ENCODE results near the gene AHNAK2.
A peak's percentile ranks its signal among the peaks of the same experiment; 100 is the strongest.

AHNAK2 gene

DNA sequence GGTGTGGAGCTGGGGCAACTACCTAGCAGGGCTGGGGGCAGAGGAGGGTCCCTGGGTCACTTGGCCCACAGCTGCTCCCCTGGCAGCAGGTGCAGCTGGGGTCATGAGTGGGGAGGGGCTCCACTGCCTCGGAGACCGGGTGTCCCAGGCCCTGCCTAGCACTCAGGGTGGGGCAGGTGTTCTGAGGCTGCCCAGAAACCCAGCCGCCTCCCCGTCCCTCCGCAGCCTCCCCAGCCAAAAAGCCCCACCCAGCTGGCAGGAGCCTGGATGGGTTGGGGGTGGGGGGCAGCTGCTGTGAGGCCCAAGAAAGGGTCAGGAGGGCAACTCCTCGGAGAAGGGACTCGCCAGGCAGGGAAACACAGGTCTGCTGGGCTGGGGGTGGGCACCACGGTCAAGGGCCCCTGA is 11.2 kb downstream of the AHNAK2 start:
- H3K36me3 ChIP-seq (ENCODE audit: control insufficient read depth in 5 of 5, insufficient read depth in 5 of 5, low read length in 5 of 5), result no peaks in the 10 kb centered on the region
- H3K27ac ChIP-seq (ENCODE audit: low read depth, low read length), result no peak overlapping the region
- no peaks in the 10 kb centered on the region for H3K9me3 ChIP-seq (ENCODE audit: control insufficient read depth in 5 of 5, low read length in 5 of 5)
- H3K4me1 ChIP-seq (ENCODE audit: control insufficient read depth in 5 of 5, insufficient read depth in 5 of 5, low read length in 5 of 5), result peaks cover 0 to 33% (median 26%) of the 10 kb centered on the region in 5 donors
- no peak overlapping the region for H3K9ac ChIP-seq (ENCODE audit: low read length in 5 of 5)
- peaks cover 27 to 48% (median 37%) of the 10 kb centered on the region in 5 donors for H3K27me3 ChIP-seq (ENCODE audit: control insufficient read depth in 5 of 5, insufficient read depth in 4 of 5, low read length in 5 of 5)
- peak overlapping the region in 2 of 5 donors; percentile 57 for H3K4me3 ChIP-seq (ENCODE audit: low read depth in 1 of 5, low read length in 5 of 5)

DNA sequence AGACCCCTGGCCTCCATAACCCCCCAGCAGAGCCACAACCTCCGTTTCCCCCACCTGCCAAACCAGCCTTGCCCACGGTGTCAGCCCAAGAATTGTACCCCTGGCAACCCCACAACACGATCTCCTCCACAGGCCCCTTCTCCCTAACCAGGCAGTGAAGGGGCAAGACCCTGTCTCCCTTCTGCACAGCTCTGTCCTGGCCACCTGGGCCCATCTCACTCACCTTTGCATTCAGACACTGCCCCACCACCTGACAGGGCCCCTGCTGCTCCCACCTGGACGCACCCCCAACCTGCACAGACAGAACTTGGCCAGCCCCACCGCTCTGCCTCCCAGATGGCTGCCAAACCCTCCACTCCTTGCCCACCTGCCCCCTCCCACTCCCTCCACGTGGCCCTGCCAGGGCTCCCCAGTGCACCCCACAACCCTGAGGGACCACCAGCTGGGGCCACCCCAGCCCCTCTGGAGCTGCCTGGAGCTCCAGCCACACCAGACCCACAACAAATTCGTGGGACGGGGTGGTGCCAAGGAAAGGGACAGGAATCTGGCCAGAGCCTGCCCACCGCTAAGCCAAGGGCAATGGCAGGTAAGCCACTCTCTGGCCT is 11.8 kb downstream of the AHNAK2 start:
- peaks cover 27 to 42% (median 37%) of the 10 kb centered on the region in 5 donors for H3K27me3 ChIP-seq (ENCODE audit: control insufficient read depth in 5 of 5, insufficient read depth in 4 of 5, low read length in 5 of 5)
- H3K4me1 ChIP-seq (ENCODE audit: control insufficient read depth in 5 of 5, insufficient read depth in 5 of 5, low read length in 5 of 5), result peaks cover 0 to 30% (median 20%) of the 10 kb centered on the region in 5 donors
- no peak overlapping the region for H3K4me3 ChIP-seq (ENCODE audit: low read depth in 1 of 5, low read length in 5 of 5)
- H3K9ac ChIP-seq (ENCODE audit: low read length in 5 of 5), result no peak overlapping the region
- H3K27ac ChIP-seq (ENCODE audit: low read depth, low read length), result no peak overlapping the region
- no peaks in the 10 kb centered on the region for H3K9me3 ChIP-seq (ENCODE audit: control insufficient read depth in 5 of 5, low read length in 5 of 5)
- H3K36me3 ChIP-seq (ENCODE audit: control insufficient read depth in 5 of 5, insufficient read depth in 5 of 5, low read length in 5 of 5), result no peaks in the 10 kb centered on the region

DNA sequence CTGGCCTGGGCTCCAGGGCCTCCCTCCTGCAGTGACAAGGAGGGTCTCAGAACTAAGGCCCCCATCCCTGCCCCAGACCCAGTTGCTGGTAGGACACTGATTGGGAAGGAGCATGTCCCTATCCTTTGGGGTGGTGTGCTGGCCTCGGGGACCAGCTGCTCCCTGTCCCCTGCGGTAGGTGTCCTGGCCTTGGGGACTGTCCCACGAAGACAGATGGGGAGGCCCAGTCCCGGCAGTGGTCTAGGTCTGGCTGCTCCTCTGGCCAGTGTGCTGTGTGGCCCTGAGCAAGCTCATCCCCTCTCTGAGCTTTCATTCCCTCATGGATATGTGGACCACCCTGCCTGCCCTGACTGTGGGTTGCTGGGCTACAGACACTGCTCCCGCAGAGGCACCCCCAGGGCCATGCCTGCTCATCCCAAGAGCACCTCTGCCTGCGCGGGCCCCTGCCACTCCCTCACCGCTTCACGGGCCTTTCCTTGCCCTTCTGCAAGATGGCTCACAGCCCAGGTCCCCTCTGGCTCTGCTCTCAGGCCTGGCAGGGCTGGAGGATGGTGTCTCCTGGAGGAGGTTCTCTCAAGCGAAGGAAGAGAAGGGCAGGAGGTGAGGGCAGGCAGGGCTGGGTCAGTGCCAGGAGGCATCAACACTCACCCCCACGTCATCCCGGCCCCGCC is 12.5 kb downstream of the AHNAK2 start:
- no peak overlapping the region for H3K27ac ChIP-seq (ENCODE audit: low read depth, low read length)
- H3K4me1 ChIP-seq (ENCODE audit: control insufficient read depth in 5 of 5, insufficient read depth in 5 of 5, low read length in 5 of 5), result peaks cover 0 to 26% (median 18%) of the 10 kb centered on the region in 5 donors
- H3K9me3 ChIP-seq (ENCODE audit: control insufficient read depth in 5 of 5, low read length in 5 of 5), result no peaks in the 10 kb centered on the region
- no peaks in the 10 kb centered on the region for H3K36me3 ChIP-seq (ENCODE audit: control insufficient read depth in 5 of 5, insufficient read depth in 5 of 5, low read length in 5 of 5)
- no peak overlapping the region for H3K9ac ChIP-seq (ENCODE audit: low read length in 5 of 5)
- H3K4me3 ChIP-seq (ENCODE audit: low read depth in 1 of 5, low read length in 5 of 5), result no peak overlapping the region
- peaks cover 23 to 42% (median 37%) of the 10 kb centered on the region in 5 donors for H3K27me3 ChIP-seq (ENCODE audit: control insufficient read depth in 5 of 5, insufficient read depth in 4 of 5, low read length in 5 of 5)

DNA sequence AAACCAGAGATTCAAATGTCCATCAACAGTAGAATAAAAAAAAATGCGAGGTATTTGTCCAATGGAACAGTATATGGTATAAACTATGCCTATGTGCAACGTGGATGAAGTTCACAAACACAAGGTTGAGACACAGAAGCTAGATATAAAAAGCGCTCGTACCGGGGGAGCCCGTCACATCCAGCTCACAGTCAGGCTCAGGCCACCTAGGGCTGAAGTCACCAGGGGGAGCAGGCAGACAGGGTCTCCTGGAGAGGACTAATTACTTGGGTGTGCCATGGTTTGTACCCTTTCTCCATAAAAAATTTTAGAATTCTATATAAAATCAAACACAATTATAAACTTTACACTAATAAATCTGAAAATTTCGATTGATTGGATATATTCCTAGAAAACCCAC is 13.6 kb downstream of the AHNAK2 start:
- no peak overlapping the region for H3K9ac ChIP-seq (ENCODE audit: low read length in 5 of 5)
- H3K36me3 ChIP-seq (ENCODE audit: control insufficient read depth in 5 of 5, insufficient read depth in 5 of 5, low read length in 5 of 5), result no peaks in the 10 kb centered on the region
- peaks cover 0 to 25% (median 18%) of the 10 kb centered on the region in 5 donors for H3K4me1 ChIP-seq (ENCODE audit: control insufficient read depth in 5 of 5, insufficient read depth in 5 of 5, low read length in 5 of 5)
- no peaks in the 10 kb centered on the region for H3K9me3 ChIP-seq (ENCODE audit: control insufficient read depth in 5 of 5, low read length in 5 of 5)
- H3K27me3 ChIP-seq (ENCODE audit: control insufficient read depth in 5 of 5, insufficient read depth in 4 of 5, low read length in 5 of 5), result peaks cover 20 to 34% (median 29%) of the 10 kb centered on the region in 5 donors
- no peak overlapping the region for H3K27ac ChIP-seq (ENCODE audit: low read depth, low read length)
- H3K4me3 ChIP-seq (ENCODE audit: low read depth in 1 of 5, low read length in 5 of 5), result no peak overlapping the region

DNA sequence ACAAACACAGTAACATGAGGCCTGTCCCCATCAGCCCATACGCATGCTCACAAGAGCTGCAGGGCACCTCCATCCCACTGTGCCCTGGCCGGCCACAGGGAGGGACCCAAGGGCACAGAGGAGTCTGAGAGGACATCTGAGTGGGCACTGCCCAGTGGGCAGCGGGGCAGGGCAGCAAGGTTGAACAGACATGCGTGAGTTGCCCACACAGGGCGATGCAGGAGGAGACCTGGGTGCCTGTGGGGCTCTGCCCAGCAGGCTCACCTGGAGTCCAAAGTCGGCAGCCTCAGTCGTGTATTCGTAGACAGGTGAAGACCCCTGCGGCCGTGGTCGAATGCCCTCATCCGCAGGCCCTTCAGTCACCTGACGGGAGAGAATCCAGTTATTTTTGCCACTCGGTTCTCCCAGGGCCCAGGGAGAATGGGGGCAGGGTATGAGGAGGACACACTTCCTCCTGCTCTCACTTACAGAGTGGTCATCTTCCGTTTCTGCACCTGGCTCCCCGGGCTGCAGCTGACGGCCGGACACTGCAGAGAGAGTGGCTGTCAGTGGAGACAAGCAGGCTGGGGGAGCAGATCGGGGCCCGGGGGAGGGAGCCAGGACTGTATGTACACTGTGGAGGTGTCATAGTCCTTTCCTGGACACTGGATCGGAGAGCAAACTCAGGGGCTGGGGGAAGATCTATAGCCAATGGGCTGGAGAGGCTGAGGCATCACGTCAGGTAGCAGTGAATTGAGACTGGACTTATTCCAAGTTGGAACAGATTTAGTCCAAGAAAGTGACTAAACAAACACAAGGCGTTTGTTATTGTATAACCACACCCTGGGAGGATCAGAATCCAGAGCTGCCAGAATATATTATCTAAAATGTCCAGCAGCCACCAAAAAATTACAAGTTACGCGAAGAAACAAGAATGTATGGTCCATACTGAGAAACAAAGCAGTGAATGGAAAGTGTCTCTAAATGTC is 20.7 kb downstream of the AHNAK2 start:
- Histone ChIP-seq H3K36me3 (ENCODE audit: control insufficient read depth in 5 of 5, insufficient read depth in 5 of 5, low read length in 5 of 5) (peaks cover 0 to 10% (median 9%) of the 10 kb centered on the region in 5 donors), H3K9me3 (ENCODE audit: control insufficient read depth in 5 of 5, low read length in 5 of 5) (no peaks in the 10 kb centered on the region), H3K4me1 (ENCODE audit: control insufficient read depth in 5 of 5, insufficient read depth in 5 of 5, low read length in 5 of 5) (no peaks in the 10 kb centered on the region), H3K27me3 (ENCODE audit: control insufficient read depth in 5 of 5, insufficient read depth in 4 of 5, low read length in 5 of 5) (peaks cover 7 to 15% (median 10%) of the 10 kb centered on the region in 5 donors), H3K4me3 (ENCODE audit: low read depth in 1 of 5, low read length in 5 of 5) (no peak overlapping the region), H3K9ac (ENCODE audit: low read length in 5 of 5) (no peak overlapping the region), H3K27ac (ENCODE audit: low read depth, low read length) (no peak overlapping the region)

DNA sequence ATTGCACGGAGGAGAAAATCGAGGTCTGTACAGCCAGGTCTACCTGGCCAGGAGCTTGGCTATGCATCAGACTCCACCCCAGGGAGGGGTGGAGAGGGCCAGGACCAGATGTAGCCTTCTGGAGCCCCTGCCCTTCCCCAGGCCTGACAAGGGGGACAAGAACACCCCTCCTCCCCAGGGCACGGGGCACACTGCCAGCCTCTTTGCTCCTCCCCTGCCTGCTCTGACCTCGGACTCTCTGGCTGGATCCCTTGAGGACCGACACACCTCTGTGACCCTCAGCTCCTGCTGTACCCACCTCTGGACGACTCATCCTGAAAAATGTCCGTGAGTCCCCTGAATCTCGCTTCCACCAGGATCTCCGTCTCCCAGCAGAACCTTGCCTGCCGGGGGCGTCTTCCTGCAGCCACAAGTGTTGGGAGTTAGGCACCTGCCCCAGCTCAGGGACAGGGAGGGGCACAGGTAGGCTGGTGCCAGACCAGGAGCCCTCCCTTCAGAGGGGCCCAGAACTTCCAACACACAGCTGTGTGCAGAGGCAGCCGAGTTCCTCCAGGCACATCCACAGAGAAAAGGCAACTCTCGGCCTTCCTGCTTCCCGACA is 21.8 kb downstream of the AHNAK2 start:
- Histone ChIP-seq H3K4me1 (ENCODE audit: control insufficient read depth in 5 of 5, insufficient read depth in 5 of 5, low read length in 5 of 5) (no peaks in the 10 kb centered on the region), H3K27ac (ENCODE audit: low read depth, low read length) (no peak overlapping the region), H3K27me3 (ENCODE audit: control insufficient read depth in 5 of 5, insufficient read depth in 4 of 5, low read length in 5 of 5) (peaks cover 7 to 15% (median 10%) of the 10 kb centered on the region in 5 donors), H3K4me3 (ENCODE audit: low read depth in 1 of 5, low read length in 5 of 5) (no peak overlapping the region), H3K36me3 (ENCODE audit: control insufficient read depth in 5 of 5, insufficient read depth in 5 of 5, low read length in 5 of 5) (peaks cover 0 to 10% (median 9%) of the 10 kb centered on the region in 5 donors), H3K9me3 (ENCODE audit: control insufficient read depth in 5 of 5, low read length in 5 of 5) (no peaks in the 10 kb centered on the region), H3K9ac (ENCODE audit: low read length in 5 of 5) (no peak overlapping the region)

DNA sequence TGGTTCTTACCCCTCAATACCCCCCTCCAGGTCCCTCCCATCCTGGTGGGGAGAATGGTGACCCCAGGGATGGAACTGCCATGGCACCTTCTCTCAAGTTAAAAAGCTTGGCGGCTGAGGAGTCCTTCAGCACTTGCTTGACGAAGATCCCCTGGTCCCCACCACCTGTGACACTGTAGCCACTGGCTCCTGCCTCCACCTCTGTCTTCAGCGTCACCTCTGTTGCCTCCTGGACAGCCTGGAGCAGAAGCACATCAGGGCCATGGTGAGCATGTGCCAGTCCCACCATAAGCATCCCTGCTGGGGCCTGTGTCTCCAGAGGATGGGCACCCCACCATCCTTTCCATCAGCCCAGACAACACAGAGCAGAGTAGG is 22.8 kb downstream of the AHNAK2 start:
- peaks cover 7 to 15% (median 10%) of the 10 kb centered on the region in 5 donors for H3K27me3 ChIP-seq (ENCODE audit: control insufficient read depth in 5 of 5, insufficient read depth in 4 of 5, low read length in 5 of 5)
- no peaks in the 10 kb centered on the region for H3K4me1 ChIP-seq (ENCODE audit: control insufficient read depth in 5 of 5, insufficient read depth in 5 of 5, low read length in 5 of 5)
- no peaks in the 10 kb centered on the region for H3K9me3 ChIP-seq (ENCODE audit: control insufficient read depth in 5 of 5, low read length in 5 of 5)
- H3K27ac ChIP-seq (ENCODE audit: low read depth, low read length), result no peak overlapping the region
- H3K4me3 ChIP-seq (ENCODE audit: low read depth in 1 of 5, low read length in 5 of 5), result no peak overlapping the region
- H3K9ac ChIP-seq (ENCODE audit: low read length in 5 of 5), result no peak overlapping the region
- H3K36me3 ChIP-seq (ENCODE audit: control insufficient read depth in 5 of 5, insufficient read depth in 5 of 5, low read length in 5 of 5), result peaks cover 0 to 10% (median 9%) of the 10 kb centered on the region in 5 donors

DNA sequence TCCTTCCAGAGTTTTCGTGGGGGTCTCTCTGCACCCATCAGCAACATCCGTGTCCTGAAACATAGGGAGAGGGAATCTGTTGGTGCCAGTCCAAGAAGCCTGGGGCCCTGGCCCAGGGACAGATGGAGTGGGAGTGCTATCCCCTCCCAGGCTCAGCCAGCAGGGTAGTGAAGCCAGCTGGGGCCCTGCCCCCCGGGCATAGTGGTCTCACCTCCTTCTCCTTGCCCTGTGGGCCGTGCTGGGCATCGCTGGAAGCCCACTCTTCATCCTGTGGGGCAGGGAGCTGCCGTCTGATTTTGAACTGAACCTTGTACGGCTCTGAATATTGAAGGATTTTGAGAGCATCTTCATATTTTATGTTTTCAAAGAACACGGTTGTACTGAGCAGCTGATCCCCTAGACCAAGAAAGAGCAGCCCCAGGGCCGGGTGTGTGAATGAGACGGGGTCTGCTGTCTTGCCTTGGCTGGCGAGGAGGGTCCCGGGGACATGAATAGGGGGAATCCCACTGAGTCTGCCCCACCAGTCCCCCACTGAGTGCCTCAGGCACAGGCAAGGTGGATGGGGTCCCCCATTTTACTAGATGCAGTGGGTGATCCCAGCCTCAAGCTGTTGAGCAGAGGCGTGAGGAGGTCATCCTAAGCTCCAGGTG is 23.3 kb downstream of the AHNAK2 start:
- Histone ChIP-seq H3K36me3 (ENCODE audit: control insufficient read depth in 5 of 5, insufficient read depth in 5 of 5, low read length in 5 of 5) (peaks cover 0 to 10% (median 9%) of the 10 kb centered on the region in 5 donors), H3K4me3 (ENCODE audit: low read depth in 1 of 5, low read length in 5 of 5) (no peak overlapping the region)

DNA sequence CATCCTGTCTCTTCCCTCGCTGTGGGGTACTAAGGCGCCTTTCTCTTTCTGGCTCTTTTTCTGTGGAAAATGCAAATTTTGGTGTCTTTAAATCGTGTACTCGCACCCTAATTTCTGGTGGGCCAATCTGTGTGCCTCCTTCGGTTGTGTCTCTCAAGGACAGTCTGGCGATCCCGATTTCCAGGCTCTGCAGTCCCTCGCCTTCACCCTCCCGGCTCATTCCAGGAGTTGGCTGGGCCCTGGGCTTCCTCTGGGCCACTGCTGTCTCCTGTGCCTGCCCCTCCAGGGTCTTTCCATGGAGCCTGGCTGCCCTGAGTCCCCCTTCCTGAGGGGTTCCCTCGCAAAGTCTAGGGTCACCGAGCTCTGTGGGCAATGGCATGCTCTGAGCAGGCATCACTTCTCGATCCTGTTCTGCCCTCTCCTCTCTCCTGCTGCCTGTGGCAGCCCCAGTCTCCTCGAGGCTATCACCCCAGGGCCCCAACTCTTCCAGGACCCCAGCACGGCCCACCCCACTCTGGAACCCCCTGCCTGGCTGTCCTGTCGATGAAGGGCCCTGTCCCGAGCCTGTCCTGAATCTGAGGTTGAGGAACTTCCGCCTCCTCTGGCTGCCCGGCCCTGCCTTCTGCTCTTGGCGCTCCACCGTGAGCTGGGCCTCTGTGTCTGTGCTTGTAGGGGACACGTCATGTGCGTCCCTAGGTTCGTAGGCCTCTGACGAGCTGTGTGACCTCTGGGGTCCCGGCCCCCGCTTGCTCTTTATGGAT is 24.1 kb downstream of the AHNAK2 start:
- Histone ChIP-seq H3K9me3 (ENCODE audit: control insufficient read depth in 5 of 5, low read length in 5 of 5) (no peaks in the 10 kb centered on the region), H3K4me1 (ENCODE audit: control insufficient read depth in 5 of 5, insufficient read depth in 5 of 5, low read length in 5 of 5) (no peaks in the 10 kb centered on the region), H3K27me3 (ENCODE audit: control insufficient read depth in 5 of 5, insufficient read depth in 4 of 5, low read length in 5 of 5) (peaks cover 7 to 15% (median 10%) of the 10 kb centered on the region in 5 donors), H3K27ac (ENCODE audit: low read depth, low read length) (no peak overlapping the region), H3K4me3 (ENCODE audit: low read depth in 1 of 5, low read length in 5 of 5) (no peak overlapping the region), H3K9ac (ENCODE audit: low read length in 5 of 5) (no peak overlapping the region), H3K36me3 (ENCODE audit: control insufficient read depth in 5 of 5, insufficient read depth in 5 of 5, low read length in 5 of 5) (peaks cover 0 to 10% (median 9%) of the 10 kb centered on the region in 5 donors)

More for the DNA sequence above, 23.3 kb downstream of the AHNAK2 start:
- Histone ChIP-seq H3K9me3 (ENCODE audit: control insufficient read depth in 5 of 5, low read length in 5 of 5) (no peaks in the 10 kb centered on the region), H3K27me3 (ENCODE audit: control insufficient read depth in 5 of 5, insufficient read depth in 4 of 5, low read length in 5 of 5) (peaks cover 7 to 15% (median 10%) of the 10 kb centered on the region in 5 donors), H3K27ac (ENCODE audit: low read depth, low read length) (no peak overlapping the region), H3K9ac (ENCODE audit: low read length in 5 of 5) (no peak overlapping the region), H3K4me1 (ENCODE audit: control insufficient read depth in 5 of 5, insufficient read depth in 5 of 5, low read length in 5 of 5) (no peaks in the 10 kb centered on the region)
